Stimulated activated naive CD8-positive, alpha-beta T cell treated with anti-CD3 and anti-CD28 coated beads, Interleukin-15, Interleukin-2, amounts not matched to agents 100 ng/mL and 50 ng/mL, for 24 hours (primary cell): ENCODE measurements around the gene EXOSC9.

ENCODE experiments used
- H3K27ac Mint-ChIP-seq: one replicate; pipeline ENCODE4 v1.8.0; 2021; ENCODE audit warnings: mild to moderate bottlenecking, mixed read lengths
- H3K27me3 Mint-ChIP-seq: one replicate; pipeline ENCODE4 v1.8.0; 2021; ENCODE audit warnings: mixed read lengths
- H3K36me3 Mint-ChIP-seq: one replicate; pipeline ENCODE4 v1.8.0; 2021; ENCODE audit warnings: low read depth, mixed read lengths
- H3K4me1 Mint-ChIP-seq: one replicate; pipeline ENCODE4 v1.8.0; 2021; ENCODE audit warnings: low read depth, mixed read lengths
- H3K4me3 Mint-ChIP-seq: one replicate; pipeline ENCODE4 v1.8.0; 2021; ENCODE audit warnings: mild to moderate bottlenecking, mixed read lengths
- H3K9me3 Mint-ChIP-seq: one replicate; pipeline ENCODE4 v1.8.0; 2021; ENCODE audit warnings: mixed read lengths

Gene EXOSC9

GRCh38 chr4:121799867-121800501 is 1.1 kb upstream of the EXOSC9 start:
- Mint-ChIP-seq H3K4me1 (peaks cover 49% of the 10 kb centered on the region), H3K36me3 (peaks cover 22% of the 10 kb centered on the region), H3K9me3 (no peaks in the 10 kb centered on the region), H3K27me3 (no peaks in the 10 kb centered on the region), H3K4me3 (peak overlapping the region; percentile 90), H3K27ac (peak overlapping the region; percentile 98)

- Mint-ChIP-seq H3K27ac (peak overlapping the region; percentile 98), H3K9me3 (no peaks in the 10 kb centered on the region), H3K27me3 (no peaks in the 10 kb centered on the region), H3K4me1 (peaks cover 46% of the 10 kb centered on the region), H3K4me3 (peak overlapping the region; percentile 90), H3K36me3 (peaks cover 28% of the 10 kb centered on the region)
These were observed 524 bp upstream of the EXOSC9 start for GRCh38 chr4:121800638-121800960.

- H3K27ac Mint-ChIP-seq = peak overlapping the region; percentile 98
- peak overlapping the region; percentile 90 for H3K4me3 Mint-ChIP-seq
- no peaks in the 10 kb centered on the region for H3K9me3 Mint-ChIP-seq
- H3K4me1 Mint-ChIP-seq = peaks cover 46% of the 10 kb centered on the region
- peaks cover 38% of the 10 kb centered on the region for H3K36me3 Mint-ChIP-seq
- H3K27me3 Mint-ChIP-seq = no peaks in the 10 kb centered on the region
These were observed 572 bp downstream of the EXOSC9 start for GRCh38 chr4:121801715-121802075.

GRCh38 chr4:121806411-121806810 is 5.3 kb downstream of the EXOSC9 start:
- Mint-ChIP-seq H3K9me3 (no peaks in the 10 kb centered on the region), H3K4me1 (peaks cover 23% of the 10 kb centered on the region), H3K27ac (no peak overlapping the region), H3K4me3 (no peak overlapping the region), H3K36me3 (peaks cover 73% of the 10 kb centered on the region), H3K27me3 (no peaks in the 10 kb centered on the region)

GRCh38 chr4:121811122-121811521 is 10.0 kb downstream of the EXOSC9 start:
- peaks cover 77% of the 10 kb centered on the region for H3K36me3 Mint-ChIP-seq
- peaks cover 3% of the 10 kb centered on the region for H3K4me1 Mint-ChIP-seq
- no peaks in the 10 kb centered on the region for H3K27me3 Mint-ChIP-seq
- no peak overlapping the region for H3K4me3 Mint-ChIP-seq
- H3K9me3 Mint-ChIP-seq = no peaks in the 10 kb centered on the region
- H3K27ac Mint-ChIP-seq = no peak overlapping the region

- Mint-ChIP-seq H3K4me3 (no peak overlapping the region), H3K36me3 (peaks cover 87% of the 10 kb centered on the region), H3K9me3 (no peaks in the 10 kb centered on the region), H3K27ac (peak overlapping the region; percentile 26), H3K4me1 (peaks cover 3% of the 10 kb centered on the region), H3K27me3 (no peaks in the 10 kb centered on the region)
These were observed 13.6 kb downstream of the EXOSC9 start for GRCh38 chr4:121814756-121815155.

- Mint-ChIP-seq H3K9me3 (no peaks in the 10 kb centered on the region), H3K4me3 (no peak overlapping the region), H3K27me3 (no peaks in the 10 kb centered on the region), H3K36me3 (peaks cover 88% of the 10 kb centered on the region), H3K4me1 (peaks cover 16% of the 10 kb centered on the region), H3K27ac (no peak overlapping the region)
These were observed 15.9 kb downstream of the EXOSC9 start for GRCh38 chr4:121817006-121817405.

GRCh38 chr4:121817701-121818100 is 16.6 kb downstream of the EXOSC9 start:
- H3K27ac Mint-ChIP-seq = peak overlapping the region; percentile 29
- peaks cover 22% of the 10 kb centered on the region for H3K4me1 Mint-ChIP-seq
- H3K27me3 Mint-ChIP-seq = no peaks in the 10 kb centered on the region
- peaks cover 91% of the 10 kb centered on the region for H3K36me3 Mint-ChIP-seq
- H3K4me3 Mint-ChIP-seq = no peak overlapping the region
- H3K9me3 Mint-ChIP-seq = no peaks in the 10 kb centered on the region

GRCh38 chr4:121818215-121818614 is 17.1 kb downstream of the EXOSC9 start:
- Mint-ChIP-seq H3K4me3 (no peak overlapping the region), H3K9me3 (no peaks in the 10 kb centered on the region), H3K4me1 (peaks cover 22% of the 10 kb centered on the region), H3K27ac (peak overlapping the region; percentile 29), H3K27me3 (no peaks in the 10 kb centered on the region), H3K36me3 (peaks cover 89% of the 10 kb centered on the region)

GRCh38 chr4:121819216-121819965 is 18.3 kb downstream of the EXOSC9 start:
- H3K27me3 Mint-ChIP-seq = no peaks in the 10 kb centered on the region
- peaks cover 81% of the 10 kb centered on the region for H3K36me3 Mint-ChIP-seq
- peak overlapping the region; percentile 16 for H3K27ac Mint-ChIP-seq
- no peaks in the 10 kb centered on the region for H3K9me3 Mint-ChIP-seq
- H3K4me3 Mint-ChIP-seq = no peak overlapping the region
- peaks cover 30% of the 10 kb centered on the region for H3K4me1 Mint-ChIP-seq

GRCh38 chr4:121822047-121822446 is 20.9 kb downstream of the EXOSC9 start:
- H3K27ac Mint-ChIP-seq = no peak overlapping the region
- peaks cover 55% of the 10 kb centered on the region for H3K36me3 Mint-ChIP-seq
- H3K27me3 Mint-ChIP-seq = no peaks in the 10 kb centered on the region
- H3K9me3 Mint-ChIP-seq = no peaks in the 10 kb centered on the region
- H3K4me1 Mint-ChIP-seq = peaks cover 31% of the 10 kb centered on the region
- peak overlapping the region; percentile 98 for H3K4me3 Mint-ChIP-seq

- peak overlapping the region; percentile 87 for H3K27ac Mint-ChIP-seq
- H3K36me3 Mint-ChIP-seq = peaks cover 46% of the 10 kb centered on the region
- no peaks in the 10 kb centered on the region for H3K9me3 Mint-ChIP-seq
- H3K4me1 Mint-ChIP-seq = peaks cover 31% of the 10 kb centered on the region
- peak overlapping the region; percentile 98 for H3K4me3 Mint-ChIP-seq
- no peaks in the 10 kb centered on the region for H3K27me3 Mint-ChIP-seq
These were observed 21.8 kb downstream of the EXOSC9 start for GRCh38 chr4:121822796-121823504.

GRCh38 chr4:121823505-121824170 is 22.5 kb downstream of the EXOSC9 start, which contains the start of gene CCNA2:
Gene CCNA2 (minus strand): TSS chr4:121823883. CDS start chr4:121823628, 255 bp downstream.
- peaks cover 31% of the 10 kb centered on the region for H3K4me1 Mint-ChIP-seq
- peak within 1 kb of the TSS; percentile 87 for H3K27ac Mint-ChIP-seq
- H3K9me3 Mint-ChIP-seq = no peaks in the 10 kb centered on the region
- H3K4me3 Mint-ChIP-seq = peak within 1 kb of the TSS; percentile 98
- no peaks in the 10 kb centered on the region for H3K27me3 Mint-ChIP-seq
- peaks cover 39% of the 10 kb centered on the region for H3K36me3 Mint-ChIP-seq

GRCh38 chr4:121824171-121824527 is 23.0 kb downstream of the EXOSC9 start:
- Mint-ChIP-seq H3K4me1 (peaks cover 31% of the 10 kb centered on the region), H3K27ac (peak overlapping the region; percentile 87), H3K4me3 (peak overlapping the region; percentile 98), H3K27me3 (no peaks in the 10 kb centered on the region), H3K36me3 (peaks cover 34% of the 10 kb centered on the region), H3K9me3 (no peaks in the 10 kb centered on the region)

GRCh38 chr4:121824950-121825349 is 23.8 kb downstream of the EXOSC9 start:
- no peak overlapping the region for H3K4me3 Mint-ChIP-seq
- peaks cover 31% of the 10 kb centered on the region for H3K4me1 Mint-ChIP-seq
- H3K36me3 Mint-ChIP-seq = peaks cover 28% of the 10 kb centered on the region
- no peak overlapping the region for H3K27ac Mint-ChIP-seq
- no peaks in the 10 kb centered on the region for H3K9me3 Mint-ChIP-seq
- H3K27me3 Mint-ChIP-seq = no peaks in the 10 kb centered on the region
